Activated T-cell treated with anti-CD3 and anti-CD28 coated beads for 1 hour (primary cell): ENCODE data around the gene RITA1.

Experiments used
- DNase-seq: peaks from one replicate; pipeline ENCODE4 v3.0.0-alpha.2; 2020; ENCODE audit warnings: low read depth

The RITA1 gene

GRCh38 chr12:113230315-113231234 is 45.1 kb downstream of the RITA1 start:
- DNase-seq: no peak

DNA sequence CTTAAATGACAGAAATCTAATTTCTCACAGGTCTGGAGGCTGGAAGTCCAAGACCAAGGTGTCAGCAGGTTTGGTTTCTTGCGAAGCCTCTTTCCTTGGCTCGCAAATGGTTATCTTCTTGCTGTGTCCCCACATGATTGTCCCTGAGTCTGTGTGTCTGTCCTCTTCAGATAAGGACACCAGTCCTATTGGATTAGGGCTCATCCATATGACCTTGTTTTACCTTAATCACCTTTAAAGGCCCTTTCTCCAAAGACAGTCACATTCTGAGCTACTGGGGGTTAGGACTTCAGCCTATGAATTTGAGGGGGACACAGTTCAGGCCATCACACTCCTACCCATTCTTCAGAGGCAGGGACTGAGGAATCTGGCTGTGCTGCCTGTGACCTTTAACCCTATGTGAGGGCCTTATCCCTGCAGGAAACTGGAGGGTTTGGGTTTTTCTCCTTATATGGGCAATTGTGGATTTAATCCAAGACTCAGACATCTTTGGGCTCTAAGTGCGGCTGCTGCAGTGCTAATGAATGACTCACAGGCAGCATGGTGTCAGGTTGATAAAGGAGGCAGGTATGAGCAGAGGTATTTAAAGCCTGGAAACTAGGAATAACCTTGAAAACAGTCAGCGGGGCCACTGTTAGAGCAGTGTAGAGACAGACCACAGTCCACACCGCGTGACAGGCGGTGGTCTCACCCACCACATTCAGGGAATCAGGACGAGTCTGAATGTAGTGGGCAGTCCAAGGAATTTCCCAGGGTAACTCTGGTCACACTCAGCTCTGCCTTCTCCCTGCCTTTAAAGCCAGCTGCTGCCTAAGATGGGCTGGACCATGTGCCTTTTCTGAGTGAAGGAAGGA is 45.9 kb downstream of the RITA1 start:
- DNase-seq: no peak

- no peak for DNase-seq
Observed at GRCh38 chr12:113232089-113232839, 46.7 kb downstream of the RITA1 start.

- peak; percentile 53 for DNase-seq
Observed at GRCh38 chr12:113232840-113233585, 47.5 kb downstream of the RITA1 start.

DNA sequence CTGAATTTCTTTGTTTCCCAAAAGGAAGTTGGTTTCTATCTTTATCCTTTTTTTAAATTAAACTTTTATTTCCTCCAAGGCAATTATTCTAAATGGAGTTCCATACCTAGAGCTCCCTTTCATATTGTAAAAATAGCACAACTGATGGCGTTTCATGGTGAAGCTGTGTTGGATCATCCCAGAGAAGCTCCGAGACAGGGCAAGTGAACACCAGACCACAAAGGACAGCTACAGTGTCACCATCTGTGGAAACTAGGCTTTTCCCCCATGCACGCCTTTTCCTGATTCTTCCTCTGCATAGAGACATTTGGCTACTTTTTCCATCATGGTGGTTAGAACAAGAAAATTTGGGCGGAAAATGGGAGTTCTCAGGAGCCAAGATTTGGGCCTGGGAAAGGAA is 48.4 kb downstream of the RITA1 start:
- no peak for DNase-seq

GRCh38 chr12:113234483-113234882 is 49.0 kb downstream of the RITA1 start:
- DNase-seq: no peak

DNA sequence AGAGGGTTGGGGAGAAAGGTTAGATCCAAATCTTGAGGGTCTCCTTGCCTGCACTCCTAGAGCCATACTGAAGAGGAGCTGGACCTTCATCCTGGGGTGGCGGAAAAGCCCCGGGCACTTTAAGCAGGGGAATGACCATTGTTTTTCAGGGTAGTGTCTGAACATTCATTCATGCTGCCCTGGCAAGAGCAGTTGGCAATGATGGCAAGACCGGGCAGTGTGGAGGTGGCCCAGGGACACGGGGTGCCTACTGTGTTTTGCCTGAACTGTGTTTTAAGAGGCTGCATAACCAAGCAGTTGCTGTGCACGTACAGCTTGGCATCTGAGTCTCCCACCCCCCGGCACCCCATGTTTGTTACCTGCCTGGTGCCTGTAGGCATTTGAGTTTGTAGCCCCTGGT is 50.5 kb downstream of the RITA1 start:
- DNase-seq: no peak

- DNase-seq: no peak
Observed at GRCh38 chr12:113236539-113237399, 51.2 kb downstream of the RITA1 start.

DNA sequence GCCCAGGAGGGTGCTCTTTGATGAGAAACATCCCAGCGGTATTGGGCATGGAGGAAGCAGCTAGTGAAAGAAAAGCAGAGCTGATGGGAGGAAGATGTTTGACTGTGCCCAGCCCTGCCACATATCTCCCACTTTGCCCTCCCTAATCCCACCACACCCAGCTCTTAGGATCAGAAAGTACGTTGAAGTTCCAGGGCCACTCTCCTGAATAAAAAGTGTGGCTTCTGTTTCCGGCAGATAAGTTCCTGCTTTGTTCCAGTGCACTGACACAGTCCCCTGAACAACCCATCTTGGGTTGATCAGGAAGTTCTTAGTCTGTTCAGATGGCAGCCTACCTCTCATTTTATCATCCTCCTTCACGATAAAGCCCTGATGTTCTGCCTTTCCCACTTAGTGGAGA is 52.2 kb downstream of the RITA1 start:
- DNase-seq: no peak

DNA sequence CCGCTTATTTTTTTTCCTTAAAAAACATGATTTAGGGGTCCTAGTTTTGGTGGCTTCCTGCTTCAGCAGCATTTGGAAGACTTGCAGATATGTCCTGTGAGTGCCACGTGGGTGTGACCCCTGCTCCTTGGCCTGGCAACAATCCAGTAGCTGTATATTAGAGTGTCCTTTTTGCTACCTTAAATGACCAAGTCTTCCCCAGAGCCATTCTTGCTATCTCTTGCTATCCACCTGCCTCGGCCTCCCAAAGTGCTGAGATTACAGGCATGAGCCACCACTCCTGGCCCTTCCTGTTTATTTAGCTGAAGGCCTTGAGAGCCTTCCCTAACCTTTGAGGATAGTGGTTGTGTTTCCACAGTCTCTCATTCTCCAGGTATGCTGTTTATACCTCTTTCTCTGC is 52.8 kb downstream of the RITA1 start:
- DNase-seq: no peak

GRCh38 chr12:113239288-113239771 is 53.8 kb downstream of the RITA1 start:
- no peak for DNase-seq

- no peak for DNase-seq
Observed at GRCh38 chr12:113239811-113240331, 54.4 kb downstream of the RITA1 start.

- no peak for DNase-seq
Observed at GRCh38 chr12:113240395-113240794, 54.9 kb downstream of the RITA1 start.

DNA sequence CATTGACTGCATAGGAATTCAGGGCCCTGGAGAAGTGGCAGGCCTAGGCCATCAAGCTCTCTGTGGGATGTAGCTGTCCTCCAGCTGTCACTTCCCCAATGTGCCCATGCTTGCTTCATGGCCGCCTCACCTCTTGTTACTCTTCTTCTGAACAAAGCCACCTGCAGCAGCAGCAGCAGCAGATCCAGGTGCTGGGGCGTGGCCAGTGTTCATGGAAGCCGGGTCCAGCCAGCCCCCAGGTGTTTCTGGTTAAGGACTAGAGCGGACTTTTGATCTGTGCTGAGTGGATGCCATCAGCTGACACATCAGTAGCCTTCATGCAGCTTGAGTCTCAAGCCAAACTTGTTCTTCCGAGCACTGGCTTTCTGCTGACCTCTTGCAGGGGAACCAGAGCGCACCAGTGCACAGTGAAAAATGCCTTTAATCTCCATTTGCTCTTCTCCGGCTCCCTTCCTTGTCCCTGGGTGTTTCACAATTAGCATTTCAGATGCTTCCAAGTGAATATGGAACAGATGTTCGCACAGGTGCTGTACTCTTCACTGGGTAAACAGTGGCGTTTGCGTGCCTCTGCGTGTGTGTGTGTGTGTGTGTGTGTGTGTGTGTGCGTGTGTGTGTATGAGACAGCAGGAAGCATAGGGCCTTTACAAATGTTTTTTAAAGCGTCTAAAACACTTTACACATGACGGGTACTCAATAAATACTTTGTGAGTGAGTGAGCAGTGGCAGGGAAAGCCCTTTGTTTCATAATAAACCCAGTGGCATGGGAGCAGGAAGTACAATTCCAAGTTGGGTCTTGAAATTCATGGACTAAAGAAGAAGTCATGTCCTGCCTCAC is 55.9 kb downstream of the RITA1 start:
- no peak for DNase-seq
